NCI-H1694 (cell line): ENCODE data around the gene HOXC10.

Experiments used
- DNase-seq: peaks from one replicate; lab custom pipeline; 2025; lab: John Stamatoyannopoulos, UW

The HOXC10 gene

GRCh38 chr12:53950789-53951576 is 34.0 kb upstream of the HOXC10 start:
- no peak for DNase-seq

DNA sequence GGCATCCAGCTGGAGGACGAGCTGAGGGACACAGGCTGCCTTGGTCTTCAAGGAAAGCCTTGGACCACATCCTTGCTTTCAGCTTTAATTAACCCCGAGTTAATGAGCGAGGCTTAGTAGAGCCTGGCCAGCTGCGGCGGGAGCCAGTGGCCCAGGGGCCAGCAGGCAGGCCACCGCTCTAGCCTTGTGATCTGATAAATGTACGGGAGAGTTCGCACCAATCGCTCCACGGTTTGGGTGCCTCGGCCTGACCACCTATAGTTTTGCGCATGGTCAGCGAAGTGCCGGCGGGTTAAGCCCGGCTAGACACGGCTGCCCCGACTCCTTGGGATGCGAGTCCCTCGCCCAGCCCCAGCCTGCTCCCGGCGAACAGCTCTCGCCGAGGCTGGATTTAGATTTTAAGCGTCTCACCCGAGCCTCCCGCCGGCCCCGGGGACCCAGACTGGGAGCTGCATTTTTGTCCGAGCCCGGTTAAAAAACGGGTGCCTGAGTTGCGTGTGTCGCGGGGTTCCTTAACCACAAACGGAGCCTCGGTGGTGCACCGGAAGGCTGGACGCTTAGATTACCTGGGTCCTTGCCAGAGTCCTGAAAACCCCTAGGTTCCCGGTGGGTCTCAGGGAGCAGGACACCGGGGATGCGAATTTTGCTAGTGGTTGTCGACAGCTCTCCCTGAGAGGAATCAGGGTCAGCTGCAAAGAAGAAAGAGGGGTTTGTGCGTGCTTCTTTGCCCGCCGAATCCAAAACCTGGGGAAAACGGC is 33.2 kb upstream of the HOXC10 start:
- no peak for DNase-seq

- DNase-seq: no peak
These were observed 32.6 kb upstream of the HOXC10 start for GRCh38 chr12:53952335-53952694.

DNA sequence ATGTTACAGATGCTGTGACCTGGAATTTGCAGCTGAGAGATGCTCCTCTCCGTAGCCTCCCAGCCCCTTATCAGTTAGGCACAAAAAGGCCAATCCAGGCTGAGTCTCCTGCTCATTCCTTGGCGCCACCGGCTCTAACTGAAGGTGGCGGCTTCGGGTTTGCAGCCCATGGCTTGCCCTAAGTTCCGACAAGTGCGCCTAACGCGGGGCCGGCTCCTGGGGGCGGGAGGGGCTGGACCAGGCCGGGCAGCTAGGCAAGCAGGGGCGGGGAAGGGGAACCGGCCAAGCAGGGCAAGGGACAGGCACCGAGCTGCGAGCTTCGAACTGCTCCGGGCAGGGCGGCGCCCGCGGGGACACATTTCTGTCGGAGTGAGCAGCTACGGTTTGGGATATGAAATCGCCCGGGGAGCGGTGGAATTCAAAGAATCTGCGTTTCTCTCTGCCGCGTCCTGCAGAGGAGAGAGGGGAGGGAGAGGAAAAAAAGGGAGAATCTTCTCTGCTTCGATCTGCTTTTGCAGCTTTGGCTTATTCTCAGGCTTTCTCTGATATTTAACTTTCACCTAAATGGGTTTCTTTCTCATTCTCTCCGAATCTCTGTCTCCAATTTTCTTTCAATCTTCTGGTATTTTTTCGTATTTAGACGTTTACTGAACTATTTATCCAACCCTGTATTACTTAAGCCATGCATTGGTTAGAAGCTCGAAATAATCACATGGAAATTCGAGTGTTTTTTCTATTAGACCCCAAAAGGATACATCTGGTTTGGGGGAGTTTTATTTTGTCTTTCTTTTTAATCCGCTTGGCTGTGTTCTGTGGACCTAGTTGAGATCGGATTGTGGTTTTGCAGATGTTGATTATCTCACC is 31.8 kb upstream of the HOXC10 start:
- DNase-seq: no peak

DNA sequence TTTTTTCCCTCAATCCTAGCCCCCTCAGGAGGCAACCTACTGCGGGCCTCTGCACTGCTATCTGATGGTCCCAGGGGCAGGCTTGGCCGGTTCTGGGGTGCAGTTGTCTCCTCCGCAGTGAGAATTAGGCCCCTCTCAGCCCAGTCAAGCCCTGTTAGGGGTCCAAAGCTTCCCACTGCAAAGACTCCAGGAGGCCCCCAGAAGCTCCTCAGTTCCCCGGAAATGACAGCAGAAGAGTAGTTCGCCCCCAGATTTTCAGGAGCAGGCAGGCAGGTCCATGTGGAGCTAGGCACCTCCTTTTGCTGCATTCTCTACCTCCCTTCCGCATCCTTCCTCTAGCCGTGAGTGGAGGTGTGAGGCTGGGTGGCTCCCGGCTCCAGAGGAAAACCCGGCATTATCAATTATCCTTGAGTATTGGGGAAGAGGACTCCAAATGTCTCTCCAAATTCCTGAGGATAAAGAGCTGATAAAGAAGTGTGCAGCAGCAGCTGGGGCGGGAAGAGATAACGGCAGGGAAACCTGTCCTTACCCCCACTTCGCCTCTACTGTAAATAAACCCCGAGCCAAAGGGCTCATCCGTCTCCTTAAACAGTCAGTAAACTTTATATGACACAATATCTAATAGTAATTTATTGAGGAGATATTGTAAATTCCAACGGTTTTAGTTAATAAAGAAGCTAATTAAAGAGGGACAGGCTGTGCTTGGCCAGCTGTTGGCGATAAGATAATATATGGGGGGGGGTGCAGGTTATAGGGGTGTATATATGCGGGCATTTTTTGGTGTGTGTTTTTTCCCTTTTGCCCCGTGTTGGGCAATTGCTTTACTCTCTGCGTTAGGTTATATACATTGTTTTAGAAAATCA is 30.9 kb upstream of the HOXC10 start:
- no peak for DNase-seq

DNA sequence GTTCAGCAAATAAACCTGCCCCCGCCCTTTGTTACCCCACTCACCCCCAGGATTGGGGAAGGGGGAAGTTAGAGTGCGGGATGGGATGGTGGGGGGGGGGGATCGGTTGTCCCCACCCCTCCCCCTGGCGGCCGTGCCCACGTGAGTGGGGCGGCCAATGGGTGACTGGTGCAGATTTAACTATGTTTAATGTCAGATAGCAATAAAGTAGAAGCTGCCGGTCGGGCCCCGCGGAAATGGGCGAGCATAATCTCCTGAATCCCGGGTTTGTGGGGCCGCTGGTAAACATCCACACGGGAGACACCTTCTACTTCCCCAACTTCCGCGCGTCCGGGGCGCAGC is 30.3 kb upstream of the HOXC10 start, which contains the start of gene HOXC12:
HOXC12 (plus strand) TSS at position 210 of the 342 bp plus-strand sequence; CDS start at position 237, 27 bp downstream.
- DNase-seq: no peak

DNA sequence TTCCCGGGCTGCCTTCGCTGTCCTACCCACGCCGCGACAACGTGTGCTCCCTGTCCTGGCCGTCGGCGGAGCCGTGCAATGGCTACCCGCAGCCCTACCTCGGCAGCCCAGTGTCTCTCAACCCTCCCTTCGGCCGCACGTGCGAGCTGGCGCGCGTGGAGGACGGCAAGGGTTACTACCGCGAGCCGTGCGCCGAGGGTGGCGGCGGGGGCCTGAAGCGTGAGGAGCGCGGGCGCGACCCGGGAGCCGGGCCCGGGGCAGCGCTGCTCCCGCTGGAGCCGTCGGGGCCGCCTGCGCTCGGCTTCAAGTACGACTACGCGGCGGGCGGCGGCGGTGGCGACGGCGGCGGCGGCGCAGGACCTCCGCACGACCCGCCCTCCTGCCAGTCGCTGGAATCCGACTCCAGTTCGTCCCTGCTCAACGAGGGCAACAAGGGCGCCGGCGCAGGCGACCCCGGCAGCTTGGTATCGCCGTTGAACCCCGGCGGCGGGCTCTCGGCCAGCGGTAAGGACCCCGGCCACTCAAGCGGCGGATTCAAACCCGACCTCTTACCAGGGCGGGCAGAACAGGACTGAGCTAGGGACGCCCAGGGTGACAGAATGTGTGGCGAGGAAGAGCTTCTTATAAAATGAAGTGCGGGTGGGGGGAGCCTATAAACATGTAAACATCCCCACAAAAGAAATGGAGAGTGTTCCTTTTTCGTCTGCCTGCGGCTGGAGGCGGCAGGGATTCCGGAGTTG is 29.7 kb upstream of the HOXC10 start:
- DNase-seq: no peak

- DNase-seq: no peak
These were observed 29.1 kb upstream of the HOXC10 start for GRCh38 chr12:53955776-53956250.

DNA sequence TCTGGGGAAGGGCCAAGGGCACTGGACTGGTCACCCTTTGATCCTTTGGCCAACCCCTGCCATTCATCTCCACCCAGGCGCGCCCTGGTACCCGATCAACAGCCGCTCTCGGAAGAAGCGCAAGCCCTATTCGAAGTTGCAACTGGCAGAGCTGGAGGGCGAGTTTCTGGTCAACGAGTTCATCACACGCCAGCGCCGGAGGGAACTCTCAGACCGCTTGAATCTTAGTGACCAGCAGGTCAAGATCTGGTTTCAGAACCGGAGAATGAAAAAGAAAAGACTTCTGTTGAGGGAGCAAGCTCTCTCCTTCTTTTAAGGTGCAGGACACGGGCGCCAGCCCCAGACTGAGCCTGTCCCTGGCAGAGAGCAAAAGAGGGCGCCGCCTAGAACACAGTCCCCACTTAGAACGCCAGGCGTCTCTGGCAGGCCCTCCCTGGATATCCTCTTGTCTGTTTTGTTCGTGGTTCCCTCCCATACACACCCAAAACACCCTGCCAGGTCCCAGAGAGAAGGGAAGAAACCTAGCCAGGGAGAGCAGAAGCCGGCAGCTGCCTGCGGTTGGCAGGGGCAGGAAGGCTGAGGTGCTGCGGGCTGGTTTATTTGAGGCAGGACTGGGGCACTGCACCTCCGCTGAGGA is 28.6 kb upstream of the HOXC10 start:
- no peak for DNase-seq

GRCh38 chr12:53956914-53957536 is 27.9 kb upstream of the HOXC10 start:
- DNase-seq: no peak

- no peak for DNase-seq
These were observed 26.8 kb upstream of the HOXC10 start for GRCh38 chr12:53958128-53958527.

GRCh38 chr12:53959314-53959713 is 25.6 kb upstream of the HOXC10 start:
- DNase-seq: no peak

DNA sequence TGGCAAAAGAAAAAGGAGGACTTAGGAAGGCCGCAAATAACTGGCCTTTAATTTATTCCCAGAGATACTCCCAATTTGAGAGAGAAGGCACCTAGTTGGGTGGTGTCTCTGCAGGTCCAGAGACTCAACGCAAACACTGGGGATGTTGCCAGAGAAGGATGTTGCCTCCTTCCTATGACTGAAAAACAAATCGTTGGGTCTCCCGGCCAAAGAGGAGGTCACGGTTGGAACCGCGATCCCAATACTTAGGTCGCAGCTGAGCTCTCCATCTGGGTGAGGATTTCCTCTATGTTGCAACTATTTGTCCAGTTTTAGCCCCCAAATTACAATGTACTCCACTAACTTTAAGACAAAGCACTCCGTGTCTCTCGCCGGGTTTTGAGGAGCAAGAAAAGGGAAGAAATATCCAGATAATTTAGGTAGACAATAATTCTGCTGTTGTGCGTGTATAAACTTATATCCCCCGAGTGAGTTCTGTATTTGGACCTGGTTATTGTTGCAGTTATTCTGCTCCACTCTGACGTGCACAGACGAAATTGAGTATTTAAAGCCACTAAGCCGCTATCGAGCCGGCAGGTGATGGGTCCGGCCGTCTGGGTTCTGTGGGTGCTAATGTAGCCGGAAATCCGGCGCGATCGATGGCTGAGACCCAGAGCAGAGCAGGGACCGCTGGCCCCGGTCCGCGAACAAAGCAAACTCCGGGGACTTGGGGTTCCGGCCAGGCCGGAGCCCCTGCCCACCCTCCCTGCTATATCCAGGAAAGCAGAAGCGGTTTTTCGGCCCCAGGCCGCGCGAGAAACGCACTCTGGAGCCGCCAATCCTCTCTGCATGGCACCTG is 24.5 kb upstream of the HOXC10 start:
- DNase-seq: no peak

DNA sequence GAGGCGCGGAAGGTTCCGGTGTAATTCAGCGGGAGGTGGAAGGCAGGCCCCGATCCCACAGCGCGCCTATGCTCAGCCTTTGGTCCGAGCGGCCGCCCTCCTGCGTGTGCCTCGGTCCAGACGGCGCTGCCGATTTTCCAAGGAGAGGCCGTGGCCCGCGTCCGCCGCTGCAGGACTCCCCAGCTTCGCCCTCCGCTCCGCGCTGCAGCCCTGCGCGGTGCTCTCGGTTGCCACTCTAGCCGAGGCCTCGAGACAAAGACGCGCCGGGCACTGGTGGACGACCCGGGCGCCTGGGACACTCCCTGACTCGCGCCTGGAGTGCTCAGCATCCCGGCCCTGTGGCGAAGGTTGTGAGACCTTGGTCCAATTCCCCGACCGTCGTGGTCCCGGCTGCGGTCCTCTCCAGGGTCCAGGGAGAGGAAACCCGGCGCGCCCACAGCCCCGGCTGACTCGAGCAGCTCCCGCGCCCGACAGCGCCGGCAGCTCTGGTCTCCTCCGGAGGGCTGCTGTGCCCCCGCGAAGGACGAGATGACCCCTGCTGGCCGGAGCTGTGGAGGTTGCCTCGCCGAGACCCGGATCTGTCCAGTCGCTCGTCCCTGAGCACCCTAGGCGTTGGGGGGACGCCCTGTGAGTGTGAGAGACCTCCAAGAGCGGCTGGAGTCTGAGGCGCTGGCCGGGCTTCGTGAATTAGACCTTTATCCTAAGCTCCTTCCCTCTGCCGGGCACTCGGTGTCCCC is 23.8 kb upstream of the HOXC10 start:
- DNase-seq: no peak

GRCh38 chr12:53963005-53963404 is 21.9 kb upstream of the HOXC10 start:
- DNase-seq: no peak

- no peak for DNase-seq
These were observed 21.3 kb upstream of the HOXC10 start for GRCh38 chr12:53963434-53964314.

DNA sequence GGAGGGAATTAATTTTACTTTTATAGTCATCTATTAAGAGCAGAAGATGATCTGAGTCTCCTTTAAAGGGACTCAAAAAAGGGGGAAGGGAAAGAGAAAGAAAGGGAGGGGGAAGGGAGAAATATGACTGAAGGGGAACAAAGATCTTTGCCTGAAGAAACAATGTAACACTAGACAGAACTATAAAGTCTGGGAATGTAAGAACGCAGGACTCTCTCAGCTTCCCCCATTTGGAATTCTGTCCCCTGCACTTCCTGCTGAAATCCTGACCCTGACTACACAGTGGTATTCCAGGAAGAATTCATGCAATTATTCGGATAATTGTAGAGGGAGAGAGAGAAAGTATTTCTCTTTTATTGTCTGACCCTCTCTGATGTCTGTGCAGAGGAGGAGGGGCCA is 20.6 kb upstream of the HOXC10 start:
- no peak for DNase-seq
